ENCODE measurements around the gene CENPE.

Gene CENPE

DNA sequence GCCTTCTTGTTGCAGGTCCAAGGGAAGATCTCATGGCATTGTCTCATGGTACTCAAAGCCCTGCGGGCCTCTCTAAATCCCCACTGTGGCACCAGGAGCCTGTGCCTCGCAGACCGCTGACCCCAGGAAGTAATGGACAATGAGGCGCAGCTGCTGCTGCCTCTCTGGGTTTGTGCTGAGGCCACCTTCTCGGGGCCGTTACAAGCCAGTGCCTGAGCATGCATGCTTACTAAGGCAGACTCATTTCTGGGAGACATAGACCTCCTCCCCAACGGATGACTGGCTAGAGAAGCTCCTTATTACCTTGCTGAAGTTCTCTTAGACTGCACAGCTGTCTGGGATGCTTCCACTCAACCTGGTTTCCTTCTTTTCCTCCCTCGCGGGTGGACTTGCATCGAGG lies 99.8 kb downstream of the CENPE start:
- H3K4me1 ChIP-seq (ENCODE audit: control insufficient read depth, insufficient read depth, low read length), result peaks cover 19% of the 10 kb centered on the region
- no peak for DNase-seq (ENCODE audit: low read depth)
- no peaks in the 10 kb centered on the region for H3K27me3 ChIP-seq (replicated peaks; ENCODE audit: control insufficient read depth, insufficient read depth, low read length)
- H3K4me3 ChIP-seq (ENCODE audit: low read length), result peak overlapping the region; percentile 91
- no peaks in the 10 kb centered on the region for H3K36me3 ChIP-seq (ENCODE audit: control insufficient read depth, insufficient read depth, low read length, severe bottlenecking)
- H3K9me3 ChIP-seq (ENCODE audit: control insufficient read depth, low read length), result no peaks in the 10 kb centered on the region
- peak overlapping the region; percentile 92 for H3K9ac ChIP-seq (ENCODE audit: low read length)

DNA sequence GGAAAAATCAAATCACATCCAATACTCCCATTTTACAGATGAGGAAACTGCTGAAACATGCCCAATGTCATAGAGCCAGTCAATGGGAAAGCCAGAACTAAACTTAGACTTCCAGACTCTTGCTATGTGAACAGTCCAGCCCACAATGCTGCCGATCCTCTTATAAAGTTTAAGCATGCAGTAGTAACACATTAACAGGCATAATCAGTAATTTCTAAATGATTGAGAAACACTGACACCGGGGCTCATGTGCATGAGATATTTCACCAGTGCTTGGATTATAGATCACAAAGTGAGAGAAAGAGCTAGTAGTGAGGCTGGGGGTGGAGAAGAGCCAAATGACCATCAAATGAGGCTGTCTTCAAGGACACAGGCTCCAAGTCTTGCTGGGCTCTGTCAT lies 101.0 kb downstream of the CENPE start:
- DNase-seq (ENCODE audit: low read depth), result no peak
- Histone ChIP-seq H3K36me3 (ENCODE audit: control insufficient read depth, insufficient read depth, low read length, severe bottlenecking) (no peaks in the 10 kb centered on the region), H3K27me3 (replicated peaks; ENCODE audit: control insufficient read depth, insufficient read depth, low read length) (no peaks in the 10 kb centered on the region), H3K9ac (ENCODE audit: low read length) (no peak overlapping the region), H3K4me3 (ENCODE audit: low read length) (no peak overlapping the region), H3K9me3 (ENCODE audit: control insufficient read depth, low read length) (no peaks in the 10 kb centered on the region), H3K4me1 (ENCODE audit: control insufficient read depth, insufficient read depth, low read length) (peaks cover 26% of the 10 kb centered on the region)

DNA sequence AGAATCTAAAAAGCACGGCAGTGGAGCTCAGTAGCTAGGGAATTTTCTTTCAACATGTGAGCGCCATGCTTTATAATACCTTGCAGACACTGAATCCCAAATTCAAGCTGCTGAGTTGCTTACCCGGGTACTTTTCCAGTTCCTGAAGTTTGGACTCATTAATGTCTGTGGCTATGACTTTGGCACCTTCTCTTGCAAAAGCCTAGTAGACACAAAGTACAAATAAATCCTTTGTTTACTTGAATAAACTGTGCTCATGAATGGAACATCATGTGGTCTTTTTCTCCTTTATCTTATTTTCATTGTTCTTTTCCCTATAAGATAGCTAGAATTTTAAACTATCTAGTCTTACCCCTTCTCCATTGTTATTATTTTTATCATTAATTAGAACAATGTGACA lies 103.1 kb downstream of the CENPE start:
- no peak overlapping the region for H3K9ac ChIP-seq (ENCODE audit: low read length)
- no peak for DNase-seq (ENCODE audit: low read depth)
- no peaks in the 10 kb centered on the region for H3K9me3 ChIP-seq (ENCODE audit: control insufficient read depth, low read length)
- peaks cover 11% of the 10 kb centered on the region for H3K36me3 ChIP-seq (ENCODE audit: control insufficient read depth, insufficient read depth, low read length, severe bottlenecking)
- H3K27me3 ChIP-seq (replicated peaks; ENCODE audit: control insufficient read depth, insufficient read depth, low read length), result no peaks in the 10 kb centered on the region
- peaks cover 30% of the 10 kb centered on the region for H3K4me1 ChIP-seq (ENCODE audit: control insufficient read depth, insufficient read depth, low read length)
- no peak overlapping the region for H3K4me3 ChIP-seq (ENCODE audit: low read length)

DNA sequence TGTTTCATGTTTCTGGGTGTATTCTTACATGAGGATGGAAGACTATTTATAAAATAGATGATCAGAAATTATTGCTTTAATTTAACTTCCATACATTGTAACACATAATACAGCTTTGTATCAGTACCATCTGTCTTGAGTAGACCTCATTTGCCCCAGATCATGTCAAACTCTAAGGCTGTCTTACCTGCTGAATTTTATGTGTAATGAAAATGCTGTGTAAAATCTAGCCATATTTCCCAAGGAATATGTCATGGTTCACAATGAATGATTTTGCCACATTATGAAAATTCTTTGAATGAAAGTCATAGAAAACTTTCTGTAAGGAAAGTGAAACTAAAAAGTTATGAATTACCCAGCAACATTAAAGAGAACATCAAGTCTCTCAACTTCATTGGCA lies 105.9 kb downstream of the CENPE start:
- Histone ChIP-seq H3K4me3 (ENCODE audit: low read length) (peak overlapping the region; percentile 45), H3K9ac (ENCODE audit: low read length) (no peak overlapping the region), H3K27me3 (replicated peaks; ENCODE audit: control insufficient read depth, insufficient read depth, low read length) (no peaks in the 10 kb centered on the region), H3K36me3 (ENCODE audit: control insufficient read depth, insufficient read depth, low read length, severe bottlenecking) (peaks cover 39% of the 10 kb centered on the region), H3K9me3 (ENCODE audit: control insufficient read depth, low read length) (no peaks in the 10 kb centered on the region), H3K4me1 (ENCODE audit: control insufficient read depth, insufficient read depth, low read length) (peaks cover 15% of the 10 kb centered on the region)
- peak; percentile 43 for DNase-seq (ENCODE audit: low read depth)

DNA sequence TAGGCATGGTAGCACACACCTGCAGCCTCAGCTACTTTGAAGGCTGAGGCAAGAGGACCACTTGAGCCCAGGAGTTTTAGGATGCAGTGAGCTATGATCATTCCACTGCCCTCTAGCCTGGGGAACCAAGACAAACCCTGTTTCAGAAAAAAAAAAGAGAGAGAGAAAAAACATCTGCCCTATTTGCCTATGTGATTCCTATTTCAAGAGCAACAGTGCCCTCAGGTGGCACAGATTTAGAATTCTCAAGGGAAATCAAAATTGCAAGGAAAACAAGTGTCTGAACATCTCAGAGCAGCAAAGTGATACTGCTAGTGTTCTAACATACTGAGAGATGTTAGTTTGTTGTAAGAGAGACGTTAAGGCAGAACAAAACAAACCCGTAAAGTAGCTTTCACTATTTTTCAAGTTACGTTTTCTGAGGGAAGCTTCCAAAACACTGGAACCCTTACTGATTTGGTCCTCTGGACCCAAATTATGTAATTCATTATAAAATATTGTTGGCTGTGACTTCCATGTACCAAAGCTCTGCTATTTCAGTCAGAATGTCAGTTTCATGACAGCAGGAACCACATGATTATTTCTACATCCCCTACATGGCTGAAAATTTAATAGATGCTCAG lies 106.4 kb downstream of the CENPE start:
- no peak overlapping the region for H3K9ac ChIP-seq (ENCODE audit: low read length)
- peaks cover 15% of the 10 kb centered on the region for H3K4me1 ChIP-seq (ENCODE audit: control insufficient read depth, insufficient read depth, low read length)
- no peaks in the 10 kb centered on the region for H3K9me3 ChIP-seq (ENCODE audit: control insufficient read depth, low read length)
- H3K4me3 ChIP-seq (ENCODE audit: low read length), result no peak overlapping the region
- no peaks in the 10 kb centered on the region for H3K27me3 ChIP-seq (replicated peaks; ENCODE audit: control insufficient read depth, insufficient read depth, low read length)
- peak; percentile 73 for DNase-seq (ENCODE audit: low read depth)
- peaks cover 44% of the 10 kb centered on the region for H3K36me3 ChIP-seq (ENCODE audit: control insufficient read depth, insufficient read depth, low read length, severe bottlenecking)

- Histone ChIP-seq H3K9me3 (ENCODE audit: control insufficient read depth, low read length) (no peaks in the 10 kb centered on the region), H3K9ac (ENCODE audit: low read length) (no peak overlapping the region), H3K36me3 (ENCODE audit: control insufficient read depth, insufficient read depth, low read length, severe bottlenecking) (peaks cover 65% of the 10 kb centered on the region), H3K4me1 (ENCODE audit: control insufficient read depth, insufficient read depth, low read length) (peaks cover 11% of the 10 kb centered on the region), H3K27me3 (replicated peaks; ENCODE audit: control insufficient read depth, insufficient read depth, low read length) (no peaks in the 10 kb centered on the region), H3K4me3 (ENCODE audit: low read length) (no peak overlapping the region)
- no peak for DNase-seq (ENCODE audit: low read depth)
Measured at GRCh38 chr4:103089481-103089880, 108.7 kb downstream of the CENPE start.

- no peak for DNase-seq (ENCODE audit: low read depth)
- Histone ChIP-seq H3K4me1 (ENCODE audit: control insufficient read depth, insufficient read depth, low read length) (no peaks in the 10 kb centered on the region), H3K4me3 (ENCODE audit: low read length) (no peak overlapping the region), H3K9ac (ENCODE audit: low read length) (no peak overlapping the region), H3K36me3 (ENCODE audit: control insufficient read depth, insufficient read depth, low read length, severe bottlenecking) (peaks cover 80% of the 10 kb centered on the region), H3K27me3 (replicated peaks; ENCODE audit: control insufficient read depth, insufficient read depth, low read length) (no peaks in the 10 kb centered on the region), H3K9me3 (ENCODE audit: control insufficient read depth, low read length) (no peaks in the 10 kb centered on the region)
Measured at GRCh38 chr4:103086551-103086950, 111.6 kb downstream of the CENPE start.

GRCh38 chr4:103085555-103086196 lies 112.5 kb downstream of the CENPE start:
- Histone ChIP-seq H3K9me3 (ENCODE audit: control insufficient read depth, low read length) (no peaks in the 10 kb centered on the region), H3K27me3 (replicated peaks; ENCODE audit: control insufficient read depth, insufficient read depth, low read length) (no peaks in the 10 kb centered on the region), H3K36me3 (ENCODE audit: control insufficient read depth, insufficient read depth, low read length, severe bottlenecking) (peaks cover 79% of the 10 kb centered on the region), H3K4me3 (ENCODE audit: low read length) (no peak overlapping the region), H3K9ac (ENCODE audit: low read length) (no peak overlapping the region), H3K4me1 (ENCODE audit: control insufficient read depth, insufficient read depth, low read length) (no peaks in the 10 kb centered on the region)
- DNase-seq (ENCODE audit: low read depth), result no peak

GRCh38 chr4:103079621-103080020 lies 118.5 kb downstream of the CENPE start:
- H3K9me3 ChIP-seq (ENCODE audit: control insufficient read depth, low read length), result no peaks in the 10 kb centered on the region
- H3K9ac ChIP-seq (ENCODE audit: low read length), result no peak overlapping the region
- DNase-seq (ENCODE audit: low read depth), result no peak
- H3K27me3 ChIP-seq (replicated peaks; ENCODE audit: control insufficient read depth, insufficient read depth, low read length), result no peaks in the 10 kb centered on the region
- H3K4me1 ChIP-seq (ENCODE audit: control insufficient read depth, insufficient read depth, low read length), result peaks cover 16% of the 10 kb centered on the region
- peaks cover 21% of the 10 kb centered on the region for H3K36me3 ChIP-seq (ENCODE audit: control insufficient read depth, insufficient read depth, low read length, severe bottlenecking)
- no peak overlapping the region for H3K4me3 ChIP-seq (ENCODE audit: low read length)

- Histone ChIP-seq H3K9ac (ENCODE audit: low read length) (peak within 1 kb of the TSS; percentile 88), H3K4me1 (ENCODE audit: control insufficient read depth, insufficient read depth, low read length) (peaks cover 30% of the 10 kb centered on the region), H3K9me3 (ENCODE audit: control insufficient read depth, low read length) (no peaks in the 10 kb centered on the region), H3K36me3 (ENCODE audit: control insufficient read depth, insufficient read depth, low read length, severe bottlenecking) (peaks cover 8% of the 10 kb centered on the region), H3K4me3 (ENCODE audit: low read length) (peak within 1 kb of the TSS; percentile 86), H3K27me3 (replicated peaks; ENCODE audit: control insufficient read depth, insufficient read depth, low read length) (no peaks in the 10 kb centered on the region)
- no peak for DNase-seq (ENCODE audit: low read depth)
Measured at GRCh38 chr4:103076747-103077347, 121.3 kb downstream of the CENPE start, which contains the start of gene SLC9B2. Gene SLC9B2, minus strand, starts transcription at chr4:103076761. Its CDS starts 9,211 bp downstream, at chr4:103067550.

GRCh38 chr4:103075894-103076746 lies 122.0 kb downstream of the CENPE start:
- Histone ChIP-seq H3K27me3 (replicated peaks; ENCODE audit: control insufficient read depth, insufficient read depth, low read length) (no peaks in the 10 kb centered on the region), H3K9ac (ENCODE audit: low read length) (peak overlapping the region; percentile 88), H3K4me1 (ENCODE audit: control insufficient read depth, insufficient read depth, low read length) (peaks cover 30% of the 10 kb centered on the region), H3K9me3 (ENCODE audit: control insufficient read depth, low read length) (no peaks in the 10 kb centered on the region), H3K4me3 (ENCODE audit: low read length) (peak overlapping the region; percentile 86), H3K36me3 (ENCODE audit: control insufficient read depth, insufficient read depth, low read length, severe bottlenecking) (peaks cover 4% of the 10 kb centered on the region)
- DNase-seq (ENCODE audit: low read depth), result peak; percentile 86
